ENCODE data around the gene SAMD4A.

SAMD4A gene

GRCh38 chr14:54742492-54743350 lies 175.8 kb downstream of the SAMD4A start:
- DNase-seq (ENCODE audit: extremely low read depth, insufficient read length), result no peak
- Histone ChIP-seq H3K4me3 (replicated peaks; ENCODE audit: low read depth, low read length) (no peak overlapping the region), H3K27me3 (replicated peaks; ENCODE audit: control insufficient read depth, insufficient read depth, low read length) (no peaks in the 10 kb centered on the region; the same call in 1 of the 2 replicates), H3K36me3 (ENCODE audit: control insufficient read depth, insufficient read depth, low read length) (no peaks in the 10 kb centered on the region)
- TF ChIP-seq CTCF (IDR thresholded peaks at IDR 0.05; ENCODE audit: insufficient read depth, low read length, poor library complexity, severe bottlenecking), result no peak

- no peak for TF ChIP-seq CTCF (IDR thresholded peaks at IDR 0.05; ENCODE audit: insufficient read depth, low read length, poor library complexity, severe bottlenecking)
- H3K27me3 ChIP-seq (replicated peaks; ENCODE audit: control insufficient read depth, insufficient read depth, low read length), result no peaks in the 10 kb centered on the region; the same call in 1 of the 2 replicates
- no peaks in the 10 kb centered on the region for H3K36me3 ChIP-seq (ENCODE audit: control insufficient read depth, insufficient read depth, low read length)
- no peak overlapping the region for H3K4me3 ChIP-seq (replicated peaks; ENCODE audit: low read depth, low read length)
- DNase-seq (ENCODE audit: extremely low read depth, insufficient read length), result no peak
Measured at GRCh38 chr14:54743382-54743781, 176.5 kb downstream of the SAMD4A start.

- no peaks in the 10 kb centered on the region for H3K36me3 ChIP-seq (ENCODE audit: control insufficient read depth, insufficient read depth, low read length)
- DNase-seq (ENCODE audit: extremely low read depth, insufficient read length), result no peak
- no peak overlapping the region for H3K4me3 ChIP-seq (replicated peaks; ENCODE audit: low read depth, low read length)
- no peak for TF ChIP-seq CTCF (IDR thresholded peaks at IDR 0.05; ENCODE audit: insufficient read depth, low read length, poor library complexity, severe bottlenecking)
- no peaks in the 10 kb centered on the region; the same call in 1 of the 2 replicates for H3K27me3 ChIP-seq (replicated peaks; ENCODE audit: control insufficient read depth, insufficient read depth, low read length)
Measured at GRCh38 chr14:54746019-54746418, 179.1 kb downstream of the SAMD4A start.

- no peaks in the 10 kb centered on the region for H3K36me3 ChIP-seq (ENCODE audit: control insufficient read depth, insufficient read depth, low read length)
- H3K27me3 ChIP-seq (replicated peaks; ENCODE audit: control insufficient read depth, insufficient read depth, low read length), result no peaks in the 10 kb centered on the region; the same call in 1 of the 2 replicates
- no peak for TF ChIP-seq CTCF (IDR thresholded peaks at IDR 0.05; ENCODE audit: insufficient read depth, low read length, poor library complexity, severe bottlenecking)
- no peak for DNase-seq (ENCODE audit: extremely low read depth, insufficient read length)
- H3K4me3 ChIP-seq (replicated peaks; ENCODE audit: low read depth, low read length), result no peak overlapping the region
Measured at GRCh38 chr14:54747616-54748015, 180.7 kb downstream of the SAMD4A start.

- H3K36me3 ChIP-seq (ENCODE audit: control insufficient read depth, insufficient read depth, low read length), result no peaks in the 10 kb centered on the region
- H3K27me3 ChIP-seq (replicated peaks; ENCODE audit: control insufficient read depth, insufficient read depth, low read length), result no peaks in the 10 kb centered on the region; the same call in 1 of the 2 replicates
- H3K4me3 ChIP-seq (replicated peaks; ENCODE audit: low read depth, low read length), result no peak overlapping the region
- no peak for DNase-seq (ENCODE audit: extremely low read depth, insufficient read length)
- TF ChIP-seq CTCF (IDR thresholded peaks at IDR 0.05; ENCODE audit: insufficient read depth, low read length, poor library complexity, severe bottlenecking), result no peak
Measured at GRCh38 chr14:54749180-54749579, 182.3 kb downstream of the SAMD4A start.

Data from GM06990 (cell line).